Activated T-helper 1 cell treated with anti-CD3 and anti-CD28 coated beads, Interleukin-2, amount 50 U/mL, for 16 hours (primary cell): ENCODE measurements around the gene SIX1.

Source experiments
- DNase-seq, 2 donors: peaks; one replicate each; pipeline ENCODE4 v3.0.0-alpha.2; 2020; ENCODE audit warnings: low read depth in 1 of 2, low spot score in 1 of 2

SIX1 gene

GRCh38 chr14:60596139-60596538, 53.1 kb downstream of the SIX1 start:
- no peak for DNase-seq

- DNase-seq, result no peak
Observed at GRCh38 chr14:60594062-60594461, 55.2 kb downstream of the SIX1 start.
